Tibial artery (tissue), 4 donors: ENCODE data around the gene MAPK12.
A peak's percentile ranks its signal among the peaks of the same experiment; 100 is the strongest.

ENCODE experiments used
- DNase-seq, 2 donors: peaks; one replicate each; pipeline ENCODE4 v3.0.0-alpha.2; 2019
- H3K27ac ChIP-seq, 2 donors: fragments of 200-600 bp; sonication (generic) in 1 of 2; 1 replicate in 1 of 2; 2 replicates in 1 of 2; pipeline ENCODE4 v1.5.1; 2018 to 2019; ENCODE audit warnings: mild to moderate bottlenecking in 1 of 2
- H3K27me3 ChIP-seq, 2 donors: fragments of 200-600 bp; sonication (generic) in 1 of 2; one replicate each; pipeline versions ENCODE4 v1.5.1 to v1.6.0; 2016 to 2019
- H3K36me3 ChIP-seq, 3 donors: fragments of 200-600 bp; sonication (generic) in 2 of 3; one replicate each; pipeline ENCODE4 v1.5.1; 2016 to 2019; ENCODE audit warnings: mild to moderate bottlenecking in 2 of 3
- H3K4me1 ChIP-seq, 4 donors: fragments of 200-600 bp; sonication (generic) in 2 of 4; 1 replicate in 3 of 4; 2 replicates in 1 of 4; pipeline ENCODE4 v1.5.1; 2016 to 2019
- H3K4me3 ChIP-seq, 2 donors: fragments of 200-600 bp; sonication (generic) in 1 of 2; 1 replicate in 1 of 2; 2 replicates in 1 of 2; pipeline ENCODE4 v1.5.1; 2018 to 2019; ENCODE audit warnings: mild to moderate bottlenecking in 2 of 2
- H3K9me3 ChIP-seq, 3 donors: fragments of 200-600 bp; sonication (generic) in 1 of 3; one replicate each; pipeline ENCODE4 v1.5.1; 2016 to 2019
- intact Hi-C: fragments of 100-400 bp; cut with DNase I; formaldehyde crosslinking; loops from one replicate; pipeline ENCODE4 v1.15.0; 2023; ENCODE audit warnings: low total_unique reads
- TF ChIP-seq, protein P1 (sequence below), 2 experiments: fragments of 200-600 bp in 1 of 2; fragments of 450-650 bp in 1 of 2; IDR thresholded peaks; one replicate each; pipeline ENCODE4 v1.5.1; 2017 to 2019; ENCODE audit warnings: antibody characterized with exemption in 2 of 2, mild to moderate bottlenecking in 1 of 2, moderate library complexity in 1 of 2

Gene MAPK12

DNA sequence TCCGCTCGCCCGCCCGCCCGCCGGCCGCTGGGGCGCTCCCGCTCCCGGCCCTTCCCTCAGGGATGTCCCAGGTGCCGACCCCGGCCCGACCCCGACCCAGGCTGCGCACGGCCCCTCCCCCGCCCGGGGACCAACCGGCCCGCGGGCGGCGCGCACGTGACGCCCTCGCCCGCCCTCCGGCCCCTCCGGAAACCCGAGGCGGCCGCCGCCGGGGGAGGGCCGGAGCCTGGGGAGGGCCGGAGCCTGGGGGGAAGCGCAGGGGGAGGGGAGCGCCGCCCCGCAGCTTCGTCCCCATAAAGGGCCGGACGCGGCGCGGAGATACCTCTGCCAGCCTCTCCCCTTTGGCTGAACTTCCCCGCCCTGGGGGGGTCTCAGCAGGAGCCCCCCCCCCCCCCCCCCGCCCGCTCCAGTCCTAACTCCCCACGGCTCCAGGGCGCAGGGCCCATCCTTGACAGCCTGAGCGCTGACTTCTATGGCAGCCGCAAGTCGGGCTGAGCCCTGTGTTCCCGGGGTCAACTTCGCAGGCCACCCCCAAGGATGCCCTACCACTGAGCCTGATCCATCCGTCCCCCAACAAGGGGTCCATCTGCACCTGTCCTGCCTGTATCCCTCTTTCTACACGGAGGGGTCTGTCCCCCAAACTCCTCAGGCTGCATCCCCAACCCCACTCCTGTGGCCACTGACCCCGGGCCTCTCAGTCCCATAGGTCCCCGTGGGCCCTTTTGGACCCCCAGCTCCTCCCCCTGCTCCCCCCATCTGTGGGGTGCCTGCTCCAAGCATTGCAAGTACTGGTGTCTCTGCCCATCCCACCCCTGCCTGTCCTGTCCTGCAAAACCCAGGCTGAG is at the start of gene MAPK12:
MAPK12 (minus strand) TSS at position 69 of the 845 bp plus-strand sequence. CDS start 174 bp downstream, outside the sequence.
- H3K27ac ChIP-seq, result no peak within 1 kb of the TSS
- peaks cover 0 to 23% (median 12%) of the 10 kb centered on the region in 4 donors for H3K4me1 ChIP-seq
- no peak for DNase-seq
- H3K27me3 ChIP-seq, result peaks cover 0 to 79% of the 10 kb centered on the region in 2 donors
- intact Hi-C loops, result no loop called here
- peak within 1 kb of the TSS; percentile 44 to 49 for H3K4me3 ChIP-seq
- no peaks in the 10 kb centered on the region for H3K36me3 ChIP-seq
- no peaks in the 10 kb centered on the region for H3K9me3 ChIP-seq
- TF ChIP-seq, protein P1, sequence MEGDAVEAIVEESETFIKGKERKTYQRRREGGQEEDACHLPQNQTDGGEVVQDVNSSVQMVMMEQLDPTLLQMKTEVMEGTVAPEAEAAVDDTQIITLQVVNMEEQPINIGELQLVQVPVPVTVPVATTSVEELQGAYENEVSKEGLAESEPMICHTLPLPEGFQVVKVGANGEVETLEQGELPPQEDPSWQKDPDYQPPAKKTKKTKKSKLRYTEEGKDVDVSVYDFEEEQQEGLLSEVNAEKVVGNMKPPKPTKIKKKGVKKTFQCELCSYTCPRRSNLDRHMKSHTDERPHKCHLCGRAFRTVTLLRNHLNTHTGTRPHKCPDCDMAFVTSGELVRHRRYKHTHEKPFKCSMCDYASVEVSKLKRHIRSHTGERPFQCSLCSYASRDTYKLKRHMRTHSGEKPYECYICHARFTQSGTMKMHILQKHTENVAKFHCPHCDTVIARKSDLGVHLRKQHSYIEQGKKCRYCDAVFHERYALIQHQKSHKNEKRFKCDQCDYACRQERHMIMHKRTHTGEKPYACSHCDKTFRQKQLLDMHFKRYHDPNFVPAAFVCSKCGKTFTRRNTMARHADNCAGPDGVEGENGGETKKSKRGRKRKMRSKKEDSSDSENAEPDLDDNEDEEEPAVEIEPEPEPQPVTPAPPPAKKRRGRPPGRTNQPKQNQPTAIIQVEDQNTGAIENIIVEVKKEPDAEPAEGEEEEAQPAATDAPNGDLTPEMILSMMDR (IDR thresholded peaks at IDR 0.05), result no peak

DNA sequence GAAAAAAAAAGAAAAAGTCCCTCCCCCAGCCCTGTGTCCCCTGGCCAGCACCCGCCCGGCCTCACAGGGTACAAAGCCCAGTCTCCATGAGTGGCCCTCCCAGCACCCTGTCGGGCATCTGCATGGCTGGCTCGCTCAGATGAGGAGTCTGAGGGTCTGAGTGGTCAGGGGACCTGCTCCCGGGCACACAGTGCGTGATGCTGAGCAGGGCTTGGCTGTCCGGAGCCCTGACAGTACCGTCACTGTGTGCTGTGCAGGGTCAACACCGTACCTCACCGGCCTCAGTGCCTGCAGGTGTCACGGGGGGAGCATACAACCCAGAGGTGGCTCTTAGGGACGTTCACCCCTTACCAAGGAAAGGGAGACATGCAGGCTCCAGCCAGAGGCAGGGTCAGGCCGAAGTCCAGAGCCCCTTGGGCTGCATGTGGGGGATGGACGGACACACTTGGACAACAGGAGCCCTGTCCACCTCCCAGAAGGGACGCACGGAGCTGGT is 49.5 kb upstream of the MAPK12 start:
- H3K36me3 ChIP-seq, result no peaks in the 10 kb centered on the region
- peaks cover 0 to 23% (median 21%) of the 10 kb centered on the region in 4 donors for H3K4me1 ChIP-seq
- intact Hi-C loops, result no loop called here
- no peak overlapping the region for H3K27ac ChIP-seq
- peak in 1 of 2 donors; percentile 59 for DNase-seq
- no peaks in the 10 kb centered on the region for H3K27me3 ChIP-seq
- TF ChIP-seq, protein P1 (IDR thresholded peaks at IDR 0.05), result no peak
- H3K4me3 ChIP-seq, result no peak overlapping the region
- H3K9me3 ChIP-seq, result no peaks in the 10 kb centered on the region

DNA sequence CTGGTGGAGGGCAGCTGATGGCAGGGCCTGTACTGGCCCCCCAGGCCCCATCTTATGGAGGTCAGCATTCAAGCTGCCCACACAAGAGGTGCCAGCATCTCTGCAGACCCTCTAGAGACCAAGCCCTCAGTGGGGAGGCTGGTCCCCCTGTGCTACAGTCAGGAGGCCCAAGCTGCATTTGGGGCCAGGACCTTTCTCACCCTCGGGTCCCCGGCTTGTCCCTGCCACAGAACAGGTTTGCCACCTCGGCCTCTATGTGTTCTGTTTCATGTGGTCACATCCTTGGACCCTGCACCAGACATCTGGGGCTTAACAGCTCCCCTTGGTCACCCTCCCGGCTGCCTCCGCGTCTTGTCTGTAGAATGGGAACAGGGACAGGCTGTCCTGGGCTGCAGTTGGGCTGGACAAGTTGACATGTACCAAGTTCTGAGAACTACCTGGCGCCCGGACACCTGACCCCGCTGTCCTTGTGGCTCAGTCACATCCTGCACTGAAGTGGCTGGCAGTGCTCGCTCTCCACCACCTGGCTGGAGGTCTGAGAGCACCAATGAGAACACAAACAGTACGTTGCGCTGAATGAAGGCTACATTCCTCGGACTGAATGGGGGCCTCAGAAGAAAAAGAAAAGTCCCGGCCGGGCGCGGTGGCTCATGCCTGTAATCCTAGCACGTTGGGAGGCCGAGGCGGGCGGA is 48.7 kb upstream of the MAPK12 start:
- peak in 1 of 2 donors; percentile 64 for DNase-seq
- TF ChIP-seq, protein P1 (IDR thresholded peaks at IDR 0.05), result no peak
- intact Hi-C loops, result no loop called here
- Histone ChIP-seq H3K4me3 (no peak overlapping the region), H3K27me3 (no peaks in the 10 kb centered on the region), H3K4me1 (peaks cover 0 to 29% (median 28%) of the 10 kb centered on the region in 4 donors), H3K9me3 (no peaks in the 10 kb centered on the region), H3K27ac (peak overlapping the region in 1 of 2 donors; percentile 95), H3K36me3 (no peaks in the 10 kb centered on the region)

DNA sequence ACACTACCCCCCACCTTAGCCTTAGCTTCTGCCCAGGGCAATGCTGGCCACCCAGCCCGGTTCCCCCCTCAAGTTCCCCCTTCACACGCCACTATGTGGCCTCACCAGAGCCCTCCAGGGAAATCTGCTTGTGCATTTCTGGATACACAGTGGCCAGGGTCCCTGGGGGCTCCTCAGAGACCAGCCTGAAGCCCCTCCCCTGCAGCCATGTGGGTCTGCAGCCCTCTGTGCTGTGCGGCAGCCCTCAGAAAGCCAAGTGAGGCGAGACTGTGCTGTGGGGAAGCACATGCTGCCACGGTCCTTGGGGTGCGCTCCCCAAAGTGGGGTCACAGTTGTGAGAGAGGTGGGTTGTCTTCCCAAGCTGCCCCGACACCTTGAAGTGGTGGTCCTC is 48.1 kb upstream of the MAPK12 start:
- peak overlapping the region; percentile 92 to 95 for H3K27ac ChIP-seq
- no peak overlapping the region for H3K4me3 ChIP-seq
- no peaks in the 10 kb centered on the region for H3K9me3 ChIP-seq
- no peak for DNase-seq
- H3K27me3 ChIP-seq, result no peaks in the 10 kb centered on the region
- TF ChIP-seq, protein P1 (IDR thresholded peaks at IDR 0.05), result no peak
- no peaks in the 10 kb centered on the region for H3K36me3 ChIP-seq
- peaks cover 5 to 35% (median 34%) of the 10 kb centered on the region in 4 donors for H3K4me1 ChIP-seq
- intact Hi-C loops, result loop anchor here (10.0 kb wide), 1 partner anchor 345 kb away; the partner anchor contains the start of gene PIM3

DNA sequence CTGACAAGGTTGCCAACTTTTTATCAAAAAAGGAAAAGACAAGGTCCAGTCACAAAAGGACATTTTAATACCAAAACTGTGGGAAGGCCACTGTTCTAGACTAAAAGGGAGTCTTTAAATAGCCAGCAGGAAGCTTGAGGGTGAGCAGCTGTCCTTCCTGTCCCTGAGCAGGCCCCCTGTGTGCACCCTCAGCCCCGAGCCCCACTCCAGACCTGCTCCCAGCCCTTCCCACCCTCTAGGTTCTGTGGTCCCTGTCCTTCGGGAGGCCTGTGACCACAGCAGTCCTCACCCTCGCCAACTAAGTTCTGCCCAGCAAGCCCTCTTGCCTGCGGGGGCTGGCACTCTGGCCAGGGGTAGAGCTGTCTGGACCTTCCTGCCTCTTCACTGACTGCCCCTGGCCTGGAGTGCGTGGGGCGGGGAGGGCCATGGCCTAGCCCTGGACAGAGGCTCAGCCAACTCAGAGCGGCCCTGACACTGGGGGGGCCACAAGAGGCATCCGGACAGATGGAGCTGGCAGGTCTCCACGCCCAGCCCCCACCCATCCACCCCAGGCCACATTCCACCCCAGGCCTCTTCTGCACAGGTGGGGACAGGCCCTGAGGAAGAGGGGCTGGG is 47.6 kb upstream of the MAPK12 start:
- no peaks in the 10 kb centered on the region for H3K36me3 ChIP-seq
- H3K4me1 ChIP-seq, result peaks cover 10 to 40% (median 39%) of the 10 kb centered on the region in 4 donors

More for the DNA sequence above, 47.6 kb upstream of the MAPK12 start:
- TF ChIP-seq, protein P1 (IDR thresholded peaks at IDR 0.05), result no peak
- DNase-seq, result peak in 1 of 2 donors; percentile 69
- Histone ChIP-seq H3K9me3 (no peaks in the 10 kb centered on the region), H3K27me3 (no peaks in the 10 kb centered on the region), H3K4me3 (no peak overlapping the region), H3K27ac (peak overlapping the region; percentile 92 to 95)
- intact Hi-C loops, result loop anchor here (10.0 kb wide), 1 partner anchor 344 kb away; the partner anchor contains the start of gene PIM3
